Stimulated activated naive CD8-positive, alpha-beta T cell treated with anti-CD3 and anti-CD28 coated beads, Interleukin-15, Interleukin-2, amounts not matched to agents 100 ng/mL and 50 ng/mL, for 24 hours (primary cell): ENCODE measurements around the gene DHX58.

Source experiments
- H3K27ac Mint-ChIP-seq: one replicate; pipeline ENCODE4 v1.8.0; 2021; ENCODE audit warnings: mild to moderate bottlenecking, mixed read lengths
- H3K27me3 Mint-ChIP-seq: one replicate; pipeline ENCODE4 v1.8.0; 2021; ENCODE audit warnings: mixed read lengths
- H3K36me3 Mint-ChIP-seq: one replicate; pipeline ENCODE4 v1.8.0; 2021; ENCODE audit warnings: low read depth, mixed read lengths
- H3K4me1 Mint-ChIP-seq: one replicate; pipeline ENCODE4 v1.8.0; 2021; ENCODE audit warnings: low read depth, mixed read lengths
- H3K4me3 Mint-ChIP-seq: one replicate; pipeline ENCODE4 v1.8.0; 2021; ENCODE audit warnings: mild to moderate bottlenecking, mixed read lengths
- H3K9me3 Mint-ChIP-seq: one replicate; pipeline ENCODE4 v1.8.0; 2021; ENCODE audit warnings: mixed read lengths

DHX58 gene

DNA sequence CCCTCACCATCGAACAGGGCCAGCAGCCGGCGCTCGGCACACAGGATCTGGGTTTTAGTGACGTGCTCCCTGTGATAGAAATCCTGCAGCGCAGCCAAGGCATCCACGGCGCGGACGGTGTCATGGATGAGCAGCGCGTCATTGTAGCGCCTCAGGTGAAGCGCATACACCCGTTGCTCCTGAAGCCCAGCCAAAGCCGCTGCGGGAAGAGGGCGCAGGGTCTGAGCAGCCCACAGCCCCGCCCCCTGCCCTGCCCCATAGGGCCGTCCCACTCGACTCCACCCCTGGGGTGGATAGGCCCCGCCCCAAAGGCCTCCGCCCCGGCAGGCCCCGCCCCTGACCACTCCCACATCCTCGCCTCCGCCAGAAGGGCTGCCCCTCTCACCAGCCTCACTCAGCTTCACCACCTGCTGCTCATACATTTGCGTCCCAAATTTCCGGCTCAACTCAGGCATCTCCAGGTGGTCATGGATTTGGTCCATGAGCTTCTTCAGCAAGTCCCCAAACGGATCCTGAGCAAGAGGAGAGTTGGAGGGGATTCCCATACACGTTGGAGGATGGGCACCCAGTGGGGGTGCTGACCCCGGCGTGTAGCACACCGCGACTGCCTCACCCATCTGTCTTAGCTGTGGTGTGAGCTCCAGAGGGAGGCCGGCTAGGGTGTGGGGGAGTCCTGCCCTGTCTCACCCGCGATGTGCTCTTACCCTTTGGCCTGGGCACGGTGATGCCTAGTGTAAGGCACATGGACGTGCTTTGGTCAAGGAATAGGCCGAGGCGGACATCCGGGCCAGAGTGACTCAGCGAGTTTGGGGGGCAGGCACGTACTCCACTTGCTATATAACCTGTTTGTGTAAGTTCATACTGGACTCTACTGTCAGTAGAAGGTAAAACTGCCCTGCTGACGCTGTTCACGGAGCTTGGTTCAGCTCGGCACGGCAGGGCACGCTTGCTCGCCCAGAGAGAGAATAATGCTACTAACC is 4.6 kb downstream of the DHX58 start:
- no peaks in the 10 kb centered on the region for H3K27me3 Mint-ChIP-seq
- H3K9me3 Mint-ChIP-seq: no peaks in the 10 kb centered on the region
- H3K4me1 Mint-ChIP-seq: peaks cover 37% of the 10 kb centered on the region
- peak overlapping the region; percentile 60 for H3K4me3 Mint-ChIP-seq
- H3K27ac Mint-ChIP-seq: peak overlapping the region; percentile 6
- H3K36me3 Mint-ChIP-seq: no peaks in the 10 kb centered on the region

GRCh38 chr17:42107124-42107523 is 5.4 kb downstream of the DHX58 start:
- no peak overlapping the region for H3K4me3 Mint-ChIP-seq
- peaks cover 32% of the 10 kb centered on the region for H3K4me1 Mint-ChIP-seq
- no peaks in the 10 kb centered on the region for H3K36me3 Mint-ChIP-seq
- no peaks in the 10 kb centered on the region for H3K9me3 Mint-ChIP-seq
- H3K27me3 Mint-ChIP-seq: no peaks in the 10 kb centered on the region
- H3K27ac Mint-ChIP-seq: no peak overlapping the region

DNA sequence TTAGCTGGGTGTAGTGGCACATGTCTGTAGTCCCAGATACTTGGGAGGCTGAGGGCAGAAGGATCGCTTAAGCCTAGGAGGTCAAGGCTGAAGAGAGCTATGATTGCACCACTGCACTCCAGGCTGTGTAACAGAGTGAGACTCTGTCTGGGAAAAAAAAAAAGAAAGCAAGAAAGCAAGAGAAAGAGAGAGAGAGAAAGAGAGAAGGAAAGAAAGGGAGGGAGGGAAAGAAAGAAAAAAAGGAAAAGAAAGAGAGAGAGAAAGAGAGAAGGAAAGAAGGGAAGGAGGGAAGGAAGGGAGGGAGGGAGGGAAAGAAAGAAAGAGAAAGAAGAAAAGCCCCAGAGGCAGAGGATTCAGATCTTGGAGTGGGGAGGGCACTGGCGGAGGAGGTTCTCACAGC is 6.5 kb downstream of the DHX58 start:
- Mint-ChIP-seq H3K4me1 (peaks cover 21% of the 10 kb centered on the region), H3K9me3 (no peaks in the 10 kb centered on the region), H3K36me3 (no peaks in the 10 kb centered on the region), H3K27me3 (no peaks in the 10 kb centered on the region), H3K27ac (no peak overlapping the region), H3K4me3 (no peak overlapping the region)

- H3K9me3 Mint-ChIP-seq: no peaks in the 10 kb centered on the region
- peaks cover 10% of the 10 kb centered on the region for H3K4me1 Mint-ChIP-seq
- H3K27me3 Mint-ChIP-seq: no peaks in the 10 kb centered on the region
- H3K36me3 Mint-ChIP-seq: no peaks in the 10 kb centered on the region
- no peak overlapping the region for H3K27ac Mint-ChIP-seq
- H3K4me3 Mint-ChIP-seq: no peak overlapping the region
Observed at GRCh38 chr17:42104264-42104663, 8.2 kb downstream of the DHX58 start.

GRCh38 chr17:42103221-42103954 is 9.1 kb downstream of the DHX58 start:
- Mint-ChIP-seq H3K27me3 (no peaks in the 10 kb centered on the region), H3K27ac (no peak overlapping the region), H3K9me3 (no peaks in the 10 kb centered on the region), H3K4me1 (peaks cover 10% of the 10 kb centered on the region), H3K36me3 (no peaks in the 10 kb centered on the region), H3K4me3 (no peak overlapping the region)

- Mint-ChIP-seq H3K9me3 (no peaks in the 10 kb centered on the region), H3K27me3 (peaks cover 13% of the 10 kb centered on the region), H3K4me1 (peaks cover 7% of the 10 kb centered on the region), H3K27ac (no peak overlapping the region), H3K36me3 (no peaks in the 10 kb centered on the region), H3K4me3 (no peak overlapping the region)
Observed at GRCh38 chr17:42101513-42102292, 10.8 kb downstream of the DHX58 start.

GRCh38 chr17:42098730-42099399 is 13.6 kb downstream of the DHX58 start:
- no peak overlapping the region for H3K4me3 Mint-ChIP-seq
- no peaks in the 10 kb centered on the region for H3K9me3 Mint-ChIP-seq
- peaks cover 23% of the 10 kb centered on the region for H3K27me3 Mint-ChIP-seq
- no peaks in the 10 kb centered on the region for H3K36me3 Mint-ChIP-seq
- H3K27ac Mint-ChIP-seq: no peak overlapping the region
- H3K4me1 Mint-ChIP-seq: peaks cover 7% of the 10 kb centered on the region

DNA sequence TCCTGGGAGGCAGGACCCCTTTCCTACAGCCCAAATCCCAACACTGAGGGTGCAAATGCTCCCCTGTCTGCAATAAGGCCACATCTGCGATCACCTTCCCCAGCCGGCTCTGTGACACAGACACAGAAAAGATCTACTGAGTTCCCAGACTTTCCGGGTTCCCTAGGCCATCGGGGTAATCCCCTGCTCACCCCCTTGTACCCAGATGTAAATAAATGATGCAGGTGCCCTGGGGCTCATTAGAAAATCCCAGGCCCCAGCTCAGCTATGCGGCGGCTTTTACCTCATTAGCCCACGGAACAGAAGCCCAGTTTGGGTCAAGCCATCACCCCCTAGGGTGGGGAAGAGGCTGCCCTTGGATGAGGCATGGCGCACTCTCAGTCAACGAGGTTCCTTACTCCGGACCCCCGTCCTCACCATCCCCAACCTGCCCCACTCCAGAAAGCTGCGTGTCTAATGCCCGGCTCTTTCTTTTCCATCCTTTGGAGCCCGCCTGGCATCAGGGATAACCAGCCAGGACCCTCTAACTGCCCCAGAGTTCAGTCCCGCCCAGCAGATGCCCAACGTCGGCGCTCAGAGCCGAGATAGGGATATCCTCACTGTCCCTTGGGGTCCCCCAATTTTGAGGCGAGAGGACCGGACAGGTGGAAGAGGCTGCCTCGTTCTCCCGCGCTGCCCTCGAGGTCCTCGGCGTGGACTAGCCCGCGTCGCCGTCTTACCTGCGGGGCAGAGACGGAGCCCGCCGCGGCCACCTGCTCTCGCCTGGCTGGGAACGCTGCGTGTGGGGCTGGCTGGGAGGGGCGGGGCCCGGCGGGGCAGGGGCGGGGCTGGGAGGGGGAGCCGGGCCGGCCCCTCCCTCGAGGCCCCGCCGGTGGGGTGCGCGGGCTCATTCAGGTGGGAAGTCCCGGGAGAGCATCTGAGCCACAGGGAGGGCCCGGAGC is 14.6 kb downstream of the DHX58 start, which contains the start of gene ZNF385C:
Gene ZNF385C, minus strand, starts transcription at position 783 of the 941 bp plus-strand sequence. CDS start 35,417 bp downstream, outside the sequence.
- Mint-ChIP-seq H3K27me3 (peaks cover 23% of the 10 kb centered on the region), H3K36me3 (no peaks in the 10 kb centered on the region), H3K4me1 (peaks cover 7% of the 10 kb centered on the region), H3K27ac (no peak within 1 kb of the TSS), H3K9me3 (no peaks in the 10 kb centered on the region), H3K4me3 (peak within 1 kb of the TSS; percentile 26)

- Mint-ChIP-seq H3K9me3 (no peaks in the 10 kb centered on the region), H3K27me3 (peaks cover 23% of the 10 kb centered on the region), H3K4me1 (peaks cover 7% of the 10 kb centered on the region), H3K4me3 (no peak overlapping the region), H3K36me3 (no peaks in the 10 kb centered on the region), H3K27ac (no peak overlapping the region)
Observed at GRCh38 chr17:42096360-42097111, 16.0 kb downstream of the DHX58 start.

DNA sequence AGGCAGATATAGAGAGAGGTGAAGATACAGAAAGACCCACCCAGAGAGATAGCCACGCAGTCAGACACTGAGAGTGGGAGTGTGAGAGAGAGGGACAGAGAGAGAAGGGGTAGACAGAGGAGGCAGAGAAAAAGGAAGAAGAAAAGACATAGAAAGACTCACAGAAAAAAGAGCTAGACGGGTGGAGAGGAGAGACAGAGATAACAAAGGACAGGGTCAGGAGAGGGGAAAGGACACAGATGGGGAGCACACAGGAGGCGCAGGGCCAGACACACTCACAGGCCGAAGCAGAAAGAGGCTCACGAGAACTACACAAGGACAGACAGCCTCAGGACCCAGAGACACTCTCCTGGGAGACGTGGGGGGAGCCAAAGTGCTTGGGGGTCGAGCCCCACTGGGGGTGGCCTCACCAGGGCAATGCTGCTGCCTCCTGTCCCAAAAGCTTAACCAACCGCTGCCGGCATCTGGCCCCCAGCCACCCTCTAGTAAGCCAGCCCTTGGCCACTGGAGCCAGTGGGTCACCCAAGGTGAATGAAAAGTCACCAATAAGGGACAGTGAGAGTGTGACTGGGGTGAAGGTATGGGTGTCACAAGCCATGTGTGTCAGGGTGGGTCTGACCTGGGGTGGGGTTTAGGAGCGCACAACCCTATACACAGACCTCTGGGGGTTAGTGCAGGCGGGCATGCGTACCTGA is 18.0 kb downstream of the DHX58 start:
- Mint-ChIP-seq H3K9me3 (no peaks in the 10 kb centered on the region), H3K36me3 (no peaks in the 10 kb centered on the region), H3K27me3 (peaks cover 23% of the 10 kb centered on the region)

DNA sequence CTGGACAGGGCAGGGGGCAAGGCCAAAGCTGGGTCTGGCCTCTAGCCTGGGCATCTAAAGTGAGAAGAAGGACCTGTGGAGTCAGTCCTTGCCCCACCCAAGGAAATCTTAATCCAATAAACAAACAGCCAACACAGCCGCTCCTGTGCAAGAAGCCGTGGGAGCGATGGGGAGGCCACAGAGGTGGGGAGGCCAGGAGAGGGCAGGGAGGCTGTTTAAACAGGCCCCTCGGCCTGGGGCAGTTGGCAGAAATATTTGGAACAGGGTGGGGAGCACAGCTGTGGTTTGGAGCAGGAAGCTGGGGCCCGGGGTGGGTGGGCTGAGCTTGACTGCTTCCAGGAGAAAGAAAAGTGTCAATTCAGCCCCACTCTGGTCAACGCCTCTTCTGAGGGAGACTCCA is 19.6 kb downstream of the DHX58 start:
- Mint-ChIP-seq H3K27ac (no peak overlapping the region), H3K36me3 (no peaks in the 10 kb centered on the region), H3K4me3 (no peak overlapping the region), H3K9me3 (no peaks in the 10 kb centered on the region), H3K27me3 (peaks cover 20% of the 10 kb centered on the region), H3K4me1 (peaks cover 5% of the 10 kb centered on the region)

More for the DNA sequence above, 18.0 kb downstream of the DHX58 start:
- H3K27ac Mint-ChIP-seq: no peak overlapping the region
- H3K4me3 Mint-ChIP-seq: no peak overlapping the region
- peaks cover 7% of the 10 kb centered on the region for H3K4me1 Mint-ChIP-seq

GRCh38 chr17:42090964-42091790 is 21.3 kb downstream of the DHX58 start:
- no peak overlapping the region for H3K27ac Mint-ChIP-seq

More at GRCh38 chr17:42090964-42091790, 21.3 kb downstream of the DHX58 start:
- peaks cover 5% of the 10 kb centered on the region for H3K27me3 Mint-ChIP-seq
- H3K4me1 Mint-ChIP-seq: no peaks in the 10 kb centered on the region
- H3K36me3 Mint-ChIP-seq: no peaks in the 10 kb centered on the region
- H3K9me3 Mint-ChIP-seq: no peaks in the 10 kb centered on the region
- H3K4me3 Mint-ChIP-seq: no peak overlapping the region
